GM13976 (cell line): Measurements from ENCODE around the gene RNF220.
"Not testable (repeated sequence)": the region's sequence is repeated elsewhere in the genome, so short reads cannot be mapped to it uniquely, and the experiment has no call there.

Experiments used
- DNase-seq: peaks from one replicate; pipeline ENCODE4 v3.0.0; 2012; ENCODE audit warnings: low spot score
- in situ Hi-C: fragments of 300-500 bp; cut with MboI; formaldehyde crosslinking; loops from one replicate; pipeline ENCODE4 v1.12.0; 2022; ENCODE audit warnings: low sequenced_read_pairs, mixed read lengths, inconsistent platforms; ENCODE audit not compliant: unreplicated experiment
- TF ChIP-seq, protein P1 (sequence below): IDR thresholded peaks from 2 replicates; pipeline ENCODE4 v1.5.1; 2012; ENCODE audit warnings: borderline replicate concordance, mild to moderate bottlenecking; ENCODE audit not compliant: insufficient read depth; ENCODE audit errors: extremely low read depth, missing control alignments, control extremely low read depth

Gene RNF220

DNA sequence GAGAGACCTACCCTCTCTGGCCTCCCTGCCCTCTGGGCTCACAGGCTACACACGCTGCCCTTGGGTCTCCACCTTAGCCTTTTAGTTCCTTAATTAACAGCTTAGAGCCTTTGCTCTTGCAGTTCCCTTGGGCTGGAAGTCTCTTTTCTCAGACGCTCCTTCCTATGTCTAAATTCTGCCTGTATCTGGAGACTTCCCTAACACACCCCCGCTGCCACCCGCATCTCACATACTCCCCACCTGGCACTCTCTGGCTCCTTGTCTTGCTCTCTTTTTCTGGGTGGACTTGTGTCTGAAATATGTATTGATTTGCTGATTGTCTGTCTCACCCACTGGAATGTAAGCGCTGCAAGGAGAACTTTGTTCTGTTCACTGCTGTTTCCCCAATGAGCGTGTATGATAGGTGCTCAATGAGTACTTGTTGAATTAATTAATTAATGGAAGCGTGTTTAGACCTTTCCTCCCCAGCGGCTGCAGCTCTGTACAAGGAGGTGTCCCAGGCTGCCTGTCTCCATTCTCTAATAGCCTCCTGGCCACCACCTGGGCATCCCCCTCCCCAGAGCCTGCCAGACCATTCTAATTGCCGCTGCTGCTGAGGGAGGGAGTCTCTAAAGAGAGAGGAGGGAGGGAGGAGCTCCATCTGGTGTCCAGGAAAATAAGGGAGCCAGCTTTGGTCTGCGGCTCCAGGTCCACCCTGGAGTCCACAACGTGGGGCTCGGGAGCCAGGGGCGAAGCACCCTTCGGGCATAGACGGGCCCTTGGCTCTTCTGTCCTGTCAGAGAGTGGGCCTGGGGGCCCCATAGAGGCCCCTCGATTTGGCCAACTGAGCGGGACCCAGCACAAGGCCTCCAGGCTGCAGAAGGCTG is 95.4 kb downstream of the RNF220 start:
- TF ChIP-seq, protein P1, sequence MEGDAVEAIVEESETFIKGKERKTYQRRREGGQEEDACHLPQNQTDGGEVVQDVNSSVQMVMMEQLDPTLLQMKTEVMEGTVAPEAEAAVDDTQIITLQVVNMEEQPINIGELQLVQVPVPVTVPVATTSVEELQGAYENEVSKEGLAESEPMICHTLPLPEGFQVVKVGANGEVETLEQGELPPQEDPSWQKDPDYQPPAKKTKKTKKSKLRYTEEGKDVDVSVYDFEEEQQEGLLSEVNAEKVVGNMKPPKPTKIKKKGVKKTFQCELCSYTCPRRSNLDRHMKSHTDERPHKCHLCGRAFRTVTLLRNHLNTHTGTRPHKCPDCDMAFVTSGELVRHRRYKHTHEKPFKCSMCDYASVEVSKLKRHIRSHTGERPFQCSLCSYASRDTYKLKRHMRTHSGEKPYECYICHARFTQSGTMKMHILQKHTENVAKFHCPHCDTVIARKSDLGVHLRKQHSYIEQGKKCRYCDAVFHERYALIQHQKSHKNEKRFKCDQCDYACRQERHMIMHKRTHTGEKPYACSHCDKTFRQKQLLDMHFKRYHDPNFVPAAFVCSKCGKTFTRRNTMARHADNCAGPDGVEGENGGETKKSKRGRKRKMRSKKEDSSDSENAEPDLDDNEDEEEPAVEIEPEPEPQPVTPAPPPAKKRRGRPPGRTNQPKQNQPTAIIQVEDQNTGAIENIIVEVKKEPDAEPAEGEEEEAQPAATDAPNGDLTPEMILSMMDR: no peak
- in situ Hi-C loops: no loop called here
- DNase-seq: no peak

DNA sequence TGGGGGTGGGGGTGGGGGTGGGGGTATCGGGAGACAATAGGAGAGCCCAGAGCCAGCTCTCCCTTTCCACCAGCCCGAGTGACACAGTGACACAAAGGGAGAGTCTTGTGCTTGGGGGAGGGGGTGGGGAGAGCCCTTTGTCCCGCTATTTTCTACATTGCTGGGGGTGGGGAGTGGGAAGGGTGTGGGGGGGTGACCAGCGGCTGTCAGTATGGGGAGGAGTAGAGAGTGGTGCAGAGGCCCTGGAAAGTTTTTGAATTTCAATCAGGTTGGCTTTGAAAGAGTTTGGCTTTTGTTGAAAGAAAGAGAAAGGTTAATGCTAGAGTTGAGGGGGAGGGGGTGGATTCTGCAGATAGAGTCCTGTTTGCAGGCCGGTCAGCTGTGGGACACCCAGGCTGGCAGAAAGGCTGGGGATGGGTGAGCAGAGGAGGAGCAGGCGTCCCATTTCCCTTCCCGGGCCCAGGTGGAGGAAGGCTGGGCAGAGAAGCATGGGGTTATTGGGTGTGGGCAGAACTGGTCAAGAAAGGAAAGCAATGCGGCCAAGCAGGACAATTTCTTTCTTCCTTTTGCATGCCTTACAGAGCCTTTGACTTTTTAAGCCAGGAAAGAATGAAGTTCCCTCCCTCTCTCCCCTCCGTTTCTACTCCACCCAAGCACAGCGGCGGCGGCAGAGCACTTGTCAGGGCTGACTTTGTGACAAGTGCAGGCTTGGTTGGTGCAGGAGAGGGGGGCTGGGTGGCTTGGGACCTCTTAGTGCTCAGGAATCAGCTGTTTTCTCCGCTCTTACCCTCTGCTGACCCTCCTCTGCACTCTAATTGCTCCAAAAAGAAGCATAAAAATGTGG is 96.2 kb downstream of the RNF220 start:
- in situ Hi-C loops: no loop called here
- TF ChIP-seq, protein P1: no peak
- no peak for DNase-seq

DNA sequence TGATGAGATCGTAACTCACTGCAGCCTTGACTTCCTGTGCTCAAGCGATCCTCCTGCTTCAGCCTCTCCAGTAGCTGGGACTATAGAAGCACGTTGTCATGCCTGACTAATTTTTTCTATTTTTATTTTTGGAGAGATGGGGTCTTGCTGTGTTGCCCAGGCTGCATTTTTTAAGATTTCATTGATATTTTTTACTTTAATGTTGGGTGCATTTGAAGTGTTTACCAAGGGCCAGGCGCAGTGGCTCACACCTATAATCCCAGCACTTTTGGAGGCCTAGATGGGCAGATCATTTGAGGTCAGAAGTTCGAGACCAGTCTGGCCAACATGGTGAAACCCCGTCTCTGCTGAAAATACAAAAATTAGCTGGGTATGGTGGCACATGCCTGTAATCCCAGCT is 97.8 kb downstream of the RNF220 start:
- DNase-seq, in situ Hi-C loops: not testable (repeated sequence)

DNA sequence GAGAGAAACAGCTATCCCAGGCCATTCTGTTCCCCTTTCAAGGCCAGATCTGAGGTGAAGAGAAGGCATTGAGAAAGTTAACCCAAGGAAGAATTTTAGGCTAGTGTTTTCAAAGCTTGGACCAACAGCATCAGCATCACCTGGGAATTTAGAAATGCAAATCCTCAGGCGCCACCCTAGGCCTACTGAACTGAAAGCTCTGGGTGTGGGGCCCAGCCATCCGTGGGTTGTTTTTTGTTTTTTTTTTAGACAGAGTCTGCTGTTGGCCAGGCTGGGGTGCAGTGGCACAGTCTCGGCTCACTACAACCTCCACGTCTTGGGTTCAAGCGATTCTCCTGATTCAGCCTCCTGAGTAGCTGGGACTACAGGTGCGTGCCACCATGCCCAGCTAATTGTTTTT is 98.6 kb downstream of the RNF220 start:
- TF ChIP-seq, protein P1: no peak
- no peak for DNase-seq
- in situ Hi-C loops: no loop called here

- in situ Hi-C loops: no loop called here
- TF ChIP-seq, protein P1: no peak
- no peak for DNase-seq
Measured at GRCh38 chr1:44505210-44505993, 100.3 kb downstream of the RNF220 start.

DNA sequence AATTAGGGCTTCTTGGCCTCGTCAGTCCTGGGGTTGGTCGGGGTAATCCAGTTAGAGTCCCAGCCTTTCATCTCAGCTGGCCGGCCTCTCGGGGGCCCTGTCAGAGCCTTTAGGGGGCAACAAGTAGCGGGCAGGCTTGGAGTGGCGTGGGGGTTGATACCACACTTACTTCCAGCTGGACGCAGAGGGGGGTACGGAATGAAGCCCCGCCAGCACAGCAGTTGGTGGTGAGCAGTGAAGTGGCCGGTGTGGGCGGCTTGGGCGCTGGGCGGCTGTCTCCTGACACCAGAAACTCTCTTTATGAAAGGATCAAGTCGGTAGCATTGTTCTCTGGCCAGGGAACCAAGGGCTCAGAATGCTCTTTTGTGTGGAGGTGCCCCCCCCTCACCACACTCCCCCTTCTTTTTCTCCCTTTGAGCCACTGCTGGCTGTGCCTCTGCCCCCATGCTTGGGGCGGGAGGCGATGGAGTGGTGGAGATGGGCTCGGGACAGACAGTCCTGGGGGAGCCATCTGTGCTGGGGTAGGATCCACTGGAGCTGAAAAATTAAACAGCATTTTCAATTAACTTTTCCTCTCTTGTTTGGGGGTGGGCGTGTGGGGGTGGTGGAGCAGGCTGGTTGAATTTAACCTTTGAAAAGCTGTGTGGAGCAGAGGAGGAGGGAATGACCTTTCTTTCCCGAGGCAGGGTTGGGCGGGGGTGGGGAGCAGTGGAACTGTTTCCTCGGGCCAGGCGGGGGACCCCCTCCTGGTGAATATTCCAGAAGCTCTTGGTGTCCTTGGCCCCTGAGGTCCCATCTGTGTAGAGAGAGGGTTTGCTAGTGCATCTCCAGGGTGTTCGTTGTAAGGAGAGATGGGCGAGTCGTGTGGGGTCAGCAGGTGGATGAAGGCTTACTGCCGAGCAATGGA is 102.7 kb downstream of the RNF220 start:
- DNase-seq: no peak
- TF ChIP-seq, protein P1: no peak
- in situ Hi-C loops: no loop called here
